Liver (tissue), 9 donors: Measurements from ENCODE around the gene ATP6V0A4. TPM values are rescaled to one million over a fixed set of nuclear protein-coding genes. Genes with fewer than 3 reads are reported as not detected.
A peak's percentile ranks its signal among the peaks of the same experiment; 100 is the strongest.

Experiments
- DNase-seq: peaks from one replicate; pipeline ENCODE4 v3.0.0-alpha.2; 2017; ENCODE audit warnings: low spot score
- H3K27ac ChIP-seq, 2 donors: one replicate each; pipeline ENCODE4 v1.7.0; 2013; ENCODE audit warnings: inconsistent platforms in 2 of 2, low read length in 2 of 2, control low read depth in 1 of 2, low read depth in 1 of 2, mild to moderate bottlenecking in 1 of 2
- H3K27me3 ChIP-seq, 4 donors: one replicate each; pipeline versions ENCODE4 v1.6.1 to v1.7.0; 2013; ENCODE audit warnings: low read length in 3 of 4, inconsistent platforms in 1 of 4, mild to moderate bottlenecking in 1 of 4, moderate library complexity in 1 of 4; ENCODE audit not compliant: control insufficient read depth in 4 of 4, insufficient read depth in 4 of 4
- H3K36me3 ChIP-seq, 4 donors: one replicate each; pipeline versions ENCODE4 v1.6.1 to v1.7.0; 2013; ENCODE audit warnings: low read length in 3 of 4, mild to moderate bottlenecking in 3 of 4, low read depth in 1 of 4, moderate library complexity in 1 of 4; ENCODE audit not compliant: control insufficient read depth in 4 of 4, insufficient read depth in 3 of 4
- H3K4me1 ChIP-seq, 4 donors: one replicate each; pipeline versions ENCODE4 v1.6.1 to v1.7.0; 2013; ENCODE audit warnings: low read length in 3 of 4, mild to moderate bottlenecking in 3 of 4, moderate library complexity in 1 of 4; ENCODE audit not compliant: control insufficient read depth in 4 of 4, insufficient read depth in 4 of 4
- H3K4me3 ChIP-seq, 3 donors: one replicate each; pipeline versions ENCODE4 v1.6.1 to v1.7.0; 2013; ENCODE audit warnings: low read length in 3 of 3, control low read depth in 1 of 3, low read depth in 1 of 3, mild to moderate bottlenecking in 1 of 3
- H3K9ac ChIP-seq, 2 donors: one replicate each; pipeline ENCODE4 v1.7.0; 2013; ENCODE audit warnings: low read length in 2 of 2, mild to moderate bottlenecking in 2 of 2, moderate library complexity in 2 of 2, control low read depth in 1 of 2, low read depth in 1 of 2
- H3K9me3 ChIP-seq, 4 donors: one replicate each; pipeline versions ENCODE4 v1.6.1 to v1.7.0; 2013; ENCODE audit warnings: low read length in 3 of 4; ENCODE audit not compliant: control insufficient read depth in 4 of 4
- EGR1 ChIP-seq, 2 donors: IDR thresholded peaks; 2 replicates each; pipeline ENCODE4 v1.6.1; 2016 to 2018; ENCODE audit warnings: antibody characterized with exemption in 2 of 2, low read depth in 2 of 2
- FOXA1 ChIP-seq: IDR thresholded peaks from 2 replicates; pipeline ENCODE4 v1.6.1; 2016; ENCODE audit warnings: antibody characterized with exemption
- FOXA2 ChIP-seq: IDR thresholded peaks from 2 replicates; pipeline ENCODE4 v1.6.1; 2016; ENCODE audit warnings: antibody characterized with exemption
- GABPA ChIP-seq, 2 donors: IDR thresholded peaks in 1 of 2; conservative IDR thresholded peaks in 1 of 2; 2 replicates each; pipeline ENCODE4 v1.6.1; 2016; ENCODE audit warnings: antibody characterized with exemption in 2 of 2, mild to moderate bottlenecking in 1 of 2, moderate library complexity in 1 of 2
- HNF4A ChIP-seq, 2 donors: conservative IDR thresholded peaks; 2 replicates each; pipeline ENCODE4 v1.6.1; 2016; ENCODE audit warnings: antibody characterized with exemption in 2 of 2, mild to moderate bottlenecking in 2 of 2
- HNF4G ChIP-seq: IDR thresholded peaks from 2 replicates; pipeline ENCODE4 v1.6.1; 2016; ENCODE audit warnings: antibody characterized with exemption
- JUND ChIP-seq, 2 donors: IDR thresholded peaks; 2 replicates each; pipeline ENCODE4 v1.6.1; 2016; ENCODE audit warnings: antibody characterized with exemption in 2 of 2
- NR2F2 ChIP-seq: IDR thresholded peaks from 2 replicates; pipeline ENCODE4 v1.6.1; 2016; ENCODE audit warnings: antibody characterized with exemption
- RAD21 ChIP-seq, 2 donors: IDR thresholded peaks; 2 replicates each; pipeline ENCODE4 v1.6.1; 2016; ENCODE audit warnings: antibody characterized with exemption in 2 of 2, mild to moderate bottlenecking in 2 of 2
- REST ChIP-seq: IDR thresholded peaks from 2 replicates; pipeline ENCODE4 v1.6.1; 2016; ENCODE audit warnings: antibody characterized with exemption, mild to moderate bottlenecking
- RXRA ChIP-seq, 2 donors: IDR thresholded peaks; 2 replicates each; pipeline ENCODE4 v1.6.1; 2017 to 2018; ENCODE audit warnings: antibody characterized with exemption in 2 of 2, mild to moderate bottlenecking in 1 of 2
- SP1 ChIP-seq: IDR thresholded peaks from 2 replicates; pipeline ENCODE4 v1.6.1; 2018; ENCODE audit warnings: antibody characterized with exemption, mild to moderate bottlenecking
- TAF1 ChIP-seq: conservative IDR thresholded peaks from 2 replicates; pipeline ENCODE4 v1.6.1; 2016; ENCODE audit warnings: antibody characterized with exemption, mild to moderate bottlenecking
- ZBTB33 ChIP-seq: IDR thresholded peaks from 2 replicates; pipeline ENCODE4 v1.6.1; 2016; ENCODE audit warnings: antibody characterized with exemption
- WGBS: extraction: QIAGEN DNeasy Blood & Tissue Kit; methylation state at CpG from one replicate; pipeline ENCODE4 v1.1.7; 2013; 5-methylcytosine and 5-hydroxymethylcytosine counted together
- polyA plus RNA-seq, 2 donors: library from polyadenylated mRNA; stranded (reverse) in 1 of 2; unstranded in 1 of 2; fragments of 200-250 nt in 1 of 2; fragments of >200 nt in 1 of 2; fragmentation: Nextera tagmentation in 1 of 2; extraction: Ambion mirVana in 1 of 2; gene quantifications; one replicate each; pipeline versions ENCODE4 v1.2.1 to v1.2.3, GENCODE V29; 2013 to 2015
- total RNA-seq, 2 donors: library from RNA; depleted of rRNA; stranded (reverse); fragments of >200 nt; gene quantifications; one replicate each; pipeline ENCODE4 v1.2.3, GENCODE V29; 2014
- TF ChIP-seq, protein P1 (sequence below): IDR thresholded peaks from 2 replicates; pipeline ENCODE4 v1.6.1; 2016; ENCODE audit warnings: antibody characterized with exemption
- TF ChIP-seq, protein P2 (sequence below): IDR thresholded peaks from 2 replicates; pipeline ENCODE4 v1.6.1; 2016; ENCODE audit warnings: antibody characterized with exemption
- TF ChIP-seq, protein P3 (sequence below): fragments of 150-350 bp; IDR thresholded peaks from 2 replicates; pipeline ENCODE4 v1.5.1; 2017; ENCODE audit warnings: improper control_type of control experiment, low read depth, low read length; ENCODE audit not compliant: missing input control
- donor health status: healthy.
- donor health status: healthy.
- donor health status: healthy.
- donor health status: healthy.
- donor health status: healthy.

The ATP6V0A4 gene
- total and polyA plus RNA-seq, 4 donors: not detected

DNA sequence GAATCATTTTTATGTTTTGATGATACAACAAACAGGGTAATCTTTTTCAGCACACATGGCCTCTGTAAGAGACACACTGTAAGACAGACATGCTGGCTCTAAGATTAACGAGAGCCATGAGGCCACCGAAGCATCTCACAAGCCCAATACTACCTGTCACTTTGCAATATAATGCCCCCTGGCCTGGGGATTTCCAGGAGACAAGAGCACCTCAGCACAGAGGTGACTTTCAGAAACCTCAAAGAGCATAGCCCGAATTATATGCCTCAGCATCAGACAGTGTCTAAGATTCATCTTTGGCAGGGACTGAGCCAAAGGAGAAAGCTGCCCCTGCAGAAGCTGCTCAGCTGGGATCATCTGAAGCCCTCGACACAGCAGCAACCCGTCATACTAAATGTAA is 44.4 kb downstream of the ATP6V0A4 start:
- no peak for DNase-seq
- no peak overlapping the region for H3K9ac ChIP-seq
- peaks cover 0 to 8% (median 0%) of the 10 kb centered on the region in 4 donors for H3K4me1 ChIP-seq
- no peaks in the 10 kb centered on the region for H3K36me3 ChIP-seq
- no peak overlapping the region for H3K4me3 ChIP-seq
- H3K9me3 ChIP-seq: no peaks in the 10 kb centered on the region
- H3K27ac ChIP-seq: no peak overlapping the region
- WGBS: 95% methylated on average over 5 of the region's 5 CpGs
- no peaks in the 10 kb centered on the region for H3K27me3 ChIP-seq
- TF ChIP-seq, protein P1, sequence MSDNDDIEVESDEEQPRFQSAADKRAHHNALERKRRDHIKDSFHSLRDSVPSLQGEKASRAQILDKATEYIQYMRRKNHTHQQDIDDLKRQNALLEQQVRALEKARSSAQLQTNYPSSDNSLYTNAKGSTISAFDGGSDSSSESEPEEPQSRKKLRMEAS: no peak
- TF ChIP-seq RAD21 (IDR thresholded peaks at IDR 0.05): no peak
- TF ChIP-seq, protein P2, sequence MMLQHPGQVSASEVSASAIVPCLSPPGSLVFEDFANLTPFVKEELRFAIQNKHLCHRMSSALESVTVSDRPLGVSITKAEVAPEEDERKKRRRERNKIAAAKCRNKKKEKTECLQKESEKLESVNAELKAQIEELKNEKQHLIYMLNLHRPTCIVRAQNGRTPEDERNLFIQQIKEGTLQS: no peak
- no peak for TF ChIP-seq FOXA2
- no peak for TF ChIP-seq JUND (IDR thresholded peaks at IDR 0.05)
- no peak for TF ChIP-seq ZBTB33
- no peak for TF ChIP-seq RXRA (IDR thresholded peaks at IDR 0.05)
- TF ChIP-seq, protein P3, sequence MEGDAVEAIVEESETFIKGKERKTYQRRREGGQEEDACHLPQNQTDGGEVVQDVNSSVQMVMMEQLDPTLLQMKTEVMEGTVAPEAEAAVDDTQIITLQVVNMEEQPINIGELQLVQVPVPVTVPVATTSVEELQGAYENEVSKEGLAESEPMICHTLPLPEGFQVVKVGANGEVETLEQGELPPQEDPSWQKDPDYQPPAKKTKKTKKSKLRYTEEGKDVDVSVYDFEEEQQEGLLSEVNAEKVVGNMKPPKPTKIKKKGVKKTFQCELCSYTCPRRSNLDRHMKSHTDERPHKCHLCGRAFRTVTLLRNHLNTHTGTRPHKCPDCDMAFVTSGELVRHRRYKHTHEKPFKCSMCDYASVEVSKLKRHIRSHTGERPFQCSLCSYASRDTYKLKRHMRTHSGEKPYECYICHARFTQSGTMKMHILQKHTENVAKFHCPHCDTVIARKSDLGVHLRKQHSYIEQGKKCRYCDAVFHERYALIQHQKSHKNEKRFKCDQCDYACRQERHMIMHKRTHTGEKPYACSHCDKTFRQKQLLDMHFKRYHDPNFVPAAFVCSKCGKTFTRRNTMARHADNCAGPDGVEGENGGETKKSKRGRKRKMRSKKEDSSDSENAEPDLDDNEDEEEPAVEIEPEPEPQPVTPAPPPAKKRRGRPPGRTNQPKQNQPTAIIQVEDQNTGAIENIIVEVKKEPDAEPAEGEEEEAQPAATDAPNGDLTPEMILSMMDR: no peak
- TF ChIP-seq HNF4G: no peak
- TF ChIP-seq HNF4A (conservative IDR thresholded peaks at IDR 0.05): no peak
- no peak for TF ChIP-seq GABPA (IDR thresholded peaks at IDR 0.05 in 1 of 2, conservative IDR thresholded peaks at IDR 0.05 in 1 of 2)
- TF ChIP-seq NR2F2: no peak
- TF ChIP-seq REST: no peak
- TF ChIP-seq EGR1 (IDR thresholded peaks at IDR 0.05; ENCODE audit: low read depth in 2 of 2): no peak

DNA sequence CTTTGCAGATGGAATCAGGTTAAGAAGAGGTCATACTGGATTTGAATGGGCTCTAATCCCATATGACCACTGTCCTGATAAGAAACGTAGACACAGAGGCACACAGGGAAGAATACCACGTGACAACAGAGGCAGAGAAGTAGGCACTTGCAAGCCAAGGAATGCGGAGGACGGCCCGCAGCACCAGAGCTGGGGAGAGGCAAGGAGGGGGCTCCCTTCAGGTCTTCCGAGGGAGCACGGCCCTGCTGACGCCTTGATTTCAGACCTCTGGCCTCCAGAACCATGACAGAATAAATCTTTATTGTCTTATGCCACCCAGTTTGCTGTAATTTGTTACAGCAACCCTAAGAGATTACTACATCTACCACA is 44.9 kb downstream of the ATP6V0A4 start:
- DNase-seq: no peak
- H3K9me3 ChIP-seq: no peaks in the 10 kb centered on the region
- no peak overlapping the region for H3K9ac ChIP-seq
- peak overlapping the region in 1 of 2 donors; percentile 10 for H3K27ac ChIP-seq
- H3K27me3 ChIP-seq: no peaks in the 10 kb centered on the region
- H3K4me3 ChIP-seq: no peak overlapping the region
- no peaks in the 10 kb centered on the region for H3K36me3 ChIP-seq
- H3K4me1 ChIP-seq: peaks cover 0 to 8% (median 0%) of the 10 kb centered on the region in 4 donors
- WGBS: 75% methylated on average over 8 of the region's 8 CpGs
- TF ChIP-seq HNF4G (no peak), SP1 (no peak), NR2F2 (no peak), REST (no peak), FOXA1 (no peak), FOXA2 (no peak), TAF1 (no peak), RAD21 (IDR thresholded peaks at IDR 0.05) (no peak), EGR1 (IDR thresholded peaks at IDR 0.05; ENCODE audit: low read depth in 2 of 2) (no peak), GABPA (IDR thresholded peaks at IDR 0.05 in 1 of 2, conservative IDR thresholded peaks at IDR 0.05 in 1 of 2) (no peak), JUND (IDR thresholded peaks at IDR 0.05) (no peak)
- TF ChIP-seq, protein P3: no peak
- TF ChIP-seq, protein P2: no peak
- TF ChIP-seq, protein P1: no peak
